Measurements from ENCODE around the gene LRFN2.

The LRFN2 gene

GRCh38 chr6:40479706-40480105 lies 107.5 kb downstream of the LRFN2 start:
- Histone ChIP-seq H3K9ac (ENCODE audit: low read length) (no peak overlapping the region), H3K4me1 (ENCODE audit: control insufficient read depth, insufficient read depth, low read length) (peaks cover 10% of the 10 kb centered on the region), H3K4me3 (ENCODE audit: low read depth, low read length) (no peak overlapping the region), H3K27ac (ENCODE audit: low read depth, low read length) (no peak overlapping the region), H3K36me3 (ENCODE audit: control insufficient read depth, insufficient read depth, low read length) (no peaks in the 10 kb centered on the region), H3K27me3 (ENCODE audit: control insufficient read depth, insufficient read depth, low read length) (peaks cover 3% of the 10 kb centered on the region; the same call in 1 of the 2 replicates), H3K9me3 (ENCODE audit: control insufficient read depth, insufficient read depth, low read depth, low read length) (no peaks in the 10 kb centered on the region)

DNA sequence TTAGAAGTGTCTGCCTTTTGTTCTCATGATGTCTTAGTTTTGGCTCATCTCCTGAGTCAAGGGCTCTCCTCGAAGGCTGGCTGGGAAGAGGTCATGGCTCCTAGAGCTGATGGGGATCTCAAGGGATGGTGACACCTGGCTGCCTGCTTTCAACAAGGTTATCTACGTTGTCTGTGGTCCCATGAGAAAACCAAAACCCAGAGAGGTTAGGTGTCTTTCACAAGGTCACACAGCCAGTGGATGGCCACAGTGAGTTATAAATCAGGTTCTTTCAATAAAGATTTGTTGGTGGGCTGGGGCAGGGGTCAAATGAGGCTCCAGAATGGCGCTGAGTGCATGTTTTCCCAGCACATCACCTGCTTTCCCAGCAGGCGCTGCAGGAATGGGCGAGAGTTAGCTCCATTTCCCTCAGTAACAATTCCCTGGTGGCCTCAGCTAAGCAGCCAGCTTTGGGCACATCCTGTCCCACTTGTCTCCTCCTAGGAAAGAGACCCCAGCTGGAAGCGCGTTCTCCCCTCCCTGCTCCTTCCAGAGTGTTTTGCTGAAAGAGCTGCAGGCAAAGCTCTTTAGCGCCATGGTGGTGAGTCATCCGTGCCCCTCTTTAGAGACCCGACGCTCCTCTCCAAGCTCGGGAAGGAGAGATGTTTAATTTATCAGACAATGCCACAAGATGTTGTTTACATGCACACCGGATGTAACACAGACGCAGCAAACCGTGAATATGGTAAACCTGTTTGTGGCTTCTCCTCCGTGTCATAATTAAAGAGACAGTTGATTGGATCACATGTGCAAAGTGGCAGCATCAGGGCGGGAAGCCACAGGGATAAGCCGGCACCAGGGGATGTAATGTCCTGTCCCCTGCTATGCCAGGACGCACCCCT lies 109.7 kb downstream of the LRFN2 start:
- Histone ChIP-seq H3K4me1 (ENCODE audit: control insufficient read depth, insufficient read depth, low read length) (peaks cover 14% of the 10 kb centered on the region), H3K27ac (ENCODE audit: low read depth, low read length) (no peak overlapping the region), H3K27me3 (ENCODE audit: control insufficient read depth, insufficient read depth, low read length) (peaks cover 3% of the 10 kb centered on the region; the same call in 1 of the 2 replicates), H3K4me3 (ENCODE audit: low read depth, low read length) (peak overlapping the region; percentile 24), H3K9ac (ENCODE audit: low read length) (peak overlapping the region; percentile 36), H3K9me3 (ENCODE audit: control insufficient read depth, insufficient read depth, low read depth, low read length) (no peaks in the 10 kb centered on the region), H3K36me3 (ENCODE audit: control insufficient read depth, insufficient read depth, low read length) (no peaks in the 10 kb centered on the region)

DNA sequence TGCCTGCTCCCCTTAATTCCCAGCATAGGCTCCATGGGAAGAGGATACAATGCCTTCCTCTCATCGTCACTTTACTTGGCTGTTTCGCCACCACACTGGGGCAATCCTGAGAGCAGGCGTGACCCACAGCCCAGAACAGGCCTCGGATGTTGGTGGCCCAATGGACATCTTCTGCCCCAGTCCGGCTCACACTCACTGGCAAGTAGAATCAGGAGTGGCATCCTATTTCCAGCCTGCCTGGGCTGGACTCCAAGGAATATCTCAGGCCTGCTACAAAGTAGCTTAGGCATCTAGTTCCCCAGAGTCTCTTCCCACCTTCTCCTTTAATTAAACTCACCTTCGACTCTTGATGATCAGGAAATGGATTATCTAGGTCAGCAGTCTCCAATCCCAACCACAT lies 110.5 kb downstream of the LRFN2 start:
- Histone ChIP-seq H3K4me1 (ENCODE audit: control insufficient read depth, insufficient read depth, low read length) (peaks cover 14% of the 10 kb centered on the region), H3K9ac (ENCODE audit: low read length) (no peak overlapping the region), H3K9me3 (ENCODE audit: control insufficient read depth, insufficient read depth, low read depth, low read length) (no peaks in the 10 kb centered on the region), H3K4me3 (ENCODE audit: low read depth, low read length) (no peak overlapping the region), H3K27ac (ENCODE audit: low read depth, low read length) (no peak overlapping the region), H3K27me3 (ENCODE audit: control insufficient read depth, insufficient read depth, low read length) (peaks cover 3% of the 10 kb centered on the region; the same call in 1 of the 2 replicates), H3K36me3 (ENCODE audit: control insufficient read depth, insufficient read depth, low read length) (no peaks in the 10 kb centered on the region)

DNA sequence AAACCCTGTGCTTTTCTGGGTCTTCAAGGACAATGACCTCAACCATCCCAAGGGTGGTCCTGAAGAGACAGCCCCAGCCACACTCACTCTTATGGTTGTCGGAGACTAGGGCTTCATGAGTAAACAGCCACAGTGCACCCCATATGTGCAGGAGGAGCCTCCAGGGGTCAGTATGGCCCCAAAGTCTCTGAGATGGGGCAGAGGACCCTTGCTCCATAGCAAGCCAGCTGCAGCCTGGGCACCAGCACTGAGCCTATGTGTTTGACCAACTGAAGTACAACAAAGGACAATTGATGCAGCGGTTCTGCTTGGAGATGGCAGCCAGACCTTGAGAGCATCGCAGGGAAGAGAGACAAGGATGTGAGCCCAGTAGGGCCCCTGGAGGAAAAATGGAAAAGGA lies 112.2 kb downstream of the LRFN2 start:
- Histone ChIP-seq H3K36me3 (ENCODE audit: control insufficient read depth, insufficient read depth, low read length) (no peaks in the 10 kb centered on the region), H3K27me3 (ENCODE audit: control insufficient read depth, insufficient read depth, low read length) (peaks cover 3% of the 10 kb centered on the region; the same call in 1 of the 2 replicates), H3K9me3 (ENCODE audit: control insufficient read depth, insufficient read depth, low read depth, low read length) (no peaks in the 10 kb centered on the region), H3K27ac (ENCODE audit: low read depth, low read length) (no peak overlapping the region), H3K9ac (ENCODE audit: low read length) (no peak overlapping the region), H3K4me1 (ENCODE audit: control insufficient read depth, insufficient read depth, low read length) (peaks cover 14% of the 10 kb centered on the region), H3K4me3 (ENCODE audit: low read depth, low read length) (no peak overlapping the region)

DNA sequence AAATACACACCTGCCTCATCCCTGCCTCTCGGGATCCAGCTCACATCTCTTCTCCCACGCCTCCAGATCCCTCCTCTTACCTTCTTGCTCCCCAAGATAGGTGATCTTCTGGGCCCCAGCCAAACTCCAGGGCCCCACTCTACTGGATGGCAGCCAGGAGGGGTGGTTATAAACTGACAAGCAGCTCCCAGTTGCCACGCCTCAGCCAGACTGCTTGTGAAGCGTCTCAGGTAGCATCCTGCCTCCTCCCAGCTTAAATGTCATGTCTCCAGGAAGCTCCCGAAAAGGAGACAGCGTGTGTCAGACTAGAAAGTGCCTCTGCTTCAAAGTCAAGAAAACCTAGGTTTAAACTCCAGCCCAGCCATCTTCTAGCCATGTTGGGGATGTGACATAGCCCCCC lies 114.1 kb downstream of the LRFN2 start:
- peaks cover 14% of the 10 kb centered on the region for H3K4me1 ChIP-seq (ENCODE audit: control insufficient read depth, insufficient read depth, low read length)
- no peaks in the 10 kb centered on the region for H3K36me3 ChIP-seq (ENCODE audit: control insufficient read depth, insufficient read depth, low read length)
- no peaks in the 10 kb centered on the region for H3K9me3 ChIP-seq (ENCODE audit: control insufficient read depth, insufficient read depth, low read depth, low read length)
- H3K27me3 ChIP-seq (ENCODE audit: control insufficient read depth, insufficient read depth, low read length), result peaks cover 3% of the 10 kb centered on the region; the same call in 1 of the 2 replicates
- no peak overlapping the region for H3K4me3 ChIP-seq (ENCODE audit: low read depth, low read length)
- H3K27ac ChIP-seq (ENCODE audit: low read depth, low read length), result no peak overlapping the region
- no peak overlapping the region for H3K9ac ChIP-seq (ENCODE audit: low read length)

DNA sequence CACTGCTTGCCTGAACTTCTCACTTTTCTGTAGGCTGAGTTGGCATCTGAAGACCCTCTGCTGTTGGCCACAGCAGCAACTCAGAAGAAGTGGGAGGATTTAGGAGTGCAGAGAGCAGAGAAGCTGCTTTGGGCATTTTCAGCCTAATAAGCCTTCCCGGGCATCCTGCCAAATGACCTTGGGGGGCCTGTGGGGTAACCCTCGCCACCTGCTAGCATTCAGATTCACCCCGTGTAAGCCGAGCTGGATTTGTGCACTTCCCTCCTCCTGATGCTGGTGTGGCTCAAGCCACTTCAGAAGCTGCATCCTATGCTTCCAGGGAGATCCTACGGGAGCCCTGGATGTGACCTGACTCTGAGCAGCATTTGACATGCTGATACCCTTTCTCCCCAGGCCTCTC lies 114.8 kb downstream of the LRFN2 start:
- Histone ChIP-seq H3K36me3 (ENCODE audit: control insufficient read depth, insufficient read depth, low read length) (no peaks in the 10 kb centered on the region), H3K4me1 (ENCODE audit: control insufficient read depth, insufficient read depth, low read length) (peaks cover 7% of the 10 kb centered on the region), H3K4me3 (ENCODE audit: low read depth, low read length) (no peak overlapping the region), H3K9me3 (ENCODE audit: control insufficient read depth, insufficient read depth, low read depth, low read length) (no peaks in the 10 kb centered on the region), H3K9ac (ENCODE audit: low read length) (no peak overlapping the region), H3K27me3 (ENCODE audit: control insufficient read depth, insufficient read depth, low read length) (no peaks in the 10 kb centered on the region), H3K27ac (ENCODE audit: low read depth, low read length) (no peak overlapping the region)

- H3K9ac ChIP-seq (ENCODE audit: low read length), result no peak overlapping the region
- H3K36me3 ChIP-seq (ENCODE audit: control insufficient read depth, insufficient read depth, low read length), result no peaks in the 10 kb centered on the region
- no peaks in the 10 kb centered on the region for H3K27me3 ChIP-seq (ENCODE audit: control insufficient read depth, insufficient read depth, low read length)
- no peaks in the 10 kb centered on the region for H3K9me3 ChIP-seq (ENCODE audit: control insufficient read depth, insufficient read depth, low read depth, low read length)
- no peak overlapping the region for H3K4me3 ChIP-seq (ENCODE audit: low read depth, low read length)
- no peak overlapping the region for H3K27ac ChIP-seq (ENCODE audit: low read depth, low read length)
- 0 out of 2 replicates have a peak, but pooled peaks cover 4% of the 10 kb centered on the region for H3K4me1 ChIP-seq (ENCODE audit: control insufficient read depth, insufficient read depth, low read length)
These were observed 115.9 kb downstream of the LRFN2 start for GRCh38 chr6:40471243-40471642.

DNA sequence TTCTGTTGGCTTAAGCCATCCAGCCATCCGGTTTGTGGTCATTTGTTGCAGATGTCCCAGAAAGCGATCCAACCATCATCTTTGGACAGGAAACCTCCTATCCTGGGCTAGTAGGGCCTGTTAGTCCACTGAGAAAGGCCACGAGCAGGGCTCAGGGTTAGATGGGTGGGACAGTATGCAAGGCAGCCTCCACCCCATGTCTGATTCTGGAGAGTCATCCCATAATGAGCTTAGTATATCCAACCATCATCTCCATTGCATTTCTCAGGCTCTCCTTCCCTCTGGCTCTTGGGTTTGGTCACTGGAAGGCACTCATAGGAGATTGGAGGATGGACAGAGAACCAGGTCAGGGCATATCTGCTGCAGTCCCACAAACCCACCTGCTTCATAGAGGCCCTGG lies 117.8 kb downstream of the LRFN2 start:
- no peaks in the 10 kb centered on the region; the same call in 1 of the 2 replicates for H3K27me3 ChIP-seq (ENCODE audit: control insufficient read depth, insufficient read depth, low read length)
- no peaks in the 10 kb centered on the region for H3K36me3 ChIP-seq (ENCODE audit: control insufficient read depth, insufficient read depth, low read length)

DNA sequence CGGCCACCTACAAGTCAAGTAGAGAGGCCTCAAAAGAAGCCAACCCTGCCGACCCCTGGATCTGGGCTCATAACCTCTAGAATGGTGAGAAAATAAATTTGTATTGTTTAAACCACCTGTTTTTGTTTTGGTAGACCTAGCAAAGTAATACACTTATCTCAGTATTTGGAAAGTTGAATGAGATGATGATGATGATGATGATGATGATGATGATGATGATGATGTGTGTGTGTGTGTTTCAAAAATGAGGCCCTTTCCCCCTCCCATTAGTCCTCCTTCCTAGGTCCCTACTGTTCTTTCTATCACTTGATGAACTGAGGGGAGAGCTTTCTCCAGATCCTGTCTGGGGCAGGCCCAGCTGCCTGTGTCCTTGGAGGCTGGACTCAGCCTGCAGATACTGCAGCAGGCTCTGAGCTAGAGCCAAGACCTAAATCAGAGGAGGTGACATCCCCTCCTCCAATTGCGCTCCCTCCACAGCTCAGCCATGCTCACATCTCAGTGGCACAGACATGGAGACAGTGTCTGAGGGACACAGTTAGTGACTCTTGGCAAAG lies 120.1 kb downstream of the LRFN2 start:
- H3K9ac ChIP-seq (ENCODE audit: low read length), result no peak overlapping the region
- no peaks in the 10 kb centered on the region; the same call in 1 of the 2 replicates for H3K27me3 ChIP-seq (ENCODE audit: control insufficient read depth, insufficient read depth, low read length)
- no peaks in the 10 kb centered on the region for H3K9me3 ChIP-seq (ENCODE audit: control insufficient read depth, insufficient read depth, low read depth, low read length)
- no peaks in the 10 kb centered on the region for H3K4me1 ChIP-seq (ENCODE audit: control insufficient read depth, insufficient read depth, low read length)
- H3K4me3 ChIP-seq (ENCODE audit: low read depth, low read length), result no peak overlapping the region
- no peaks in the 10 kb centered on the region for H3K36me3 ChIP-seq (ENCODE audit: control insufficient read depth, insufficient read depth, low read length)
- H3K27ac ChIP-seq (ENCODE audit: low read depth, low read length), result no peak overlapping the region

More for the DNA sequence above, 117.8 kb downstream of the LRFN2 start:
- H3K9me3 ChIP-seq (ENCODE audit: control insufficient read depth, insufficient read depth, low read depth, low read length), result no peaks in the 10 kb centered on the region
- no peak overlapping the region for H3K27ac ChIP-seq (ENCODE audit: low read depth, low read length)
- H3K4me3 ChIP-seq (ENCODE audit: low read depth, low read length), result no peak overlapping the region
- H3K9ac ChIP-seq (ENCODE audit: low read length), result no peak overlapping the region
- H3K4me1 ChIP-seq (ENCODE audit: control insufficient read depth, insufficient read depth, low read length), result 0 out of 2 replicates have a peak, but pooled peaks cover 4% of the 10 kb centered on the region

GRCh38 chr6:40461643-40462042 lies 125.5 kb downstream of the LRFN2 start:
- no peaks in the 10 kb centered on the region for H3K9me3 ChIP-seq (ENCODE audit: control insufficient read depth, insufficient read depth, low read depth, low read length)
- no peak overlapping the region for H3K27ac ChIP-seq (ENCODE audit: low read depth, low read length)
- H3K27me3 ChIP-seq (ENCODE audit: control insufficient read depth, insufficient read depth, low read length), result no peaks in the 10 kb centered on the region; the same call in none of the 2 replicates
- H3K4me3 ChIP-seq (ENCODE audit: low read depth, low read length), result no peak overlapping the region
- H3K36me3 ChIP-seq (ENCODE audit: control insufficient read depth, insufficient read depth, low read length), result no peaks in the 10 kb centered on the region
- no peaks in the 10 kb centered on the region for H3K4me1 ChIP-seq (ENCODE audit: control insufficient read depth, insufficient read depth, low read length)
- no peak overlapping the region for H3K9ac ChIP-seq (ENCODE audit: low read length)

DNA sequence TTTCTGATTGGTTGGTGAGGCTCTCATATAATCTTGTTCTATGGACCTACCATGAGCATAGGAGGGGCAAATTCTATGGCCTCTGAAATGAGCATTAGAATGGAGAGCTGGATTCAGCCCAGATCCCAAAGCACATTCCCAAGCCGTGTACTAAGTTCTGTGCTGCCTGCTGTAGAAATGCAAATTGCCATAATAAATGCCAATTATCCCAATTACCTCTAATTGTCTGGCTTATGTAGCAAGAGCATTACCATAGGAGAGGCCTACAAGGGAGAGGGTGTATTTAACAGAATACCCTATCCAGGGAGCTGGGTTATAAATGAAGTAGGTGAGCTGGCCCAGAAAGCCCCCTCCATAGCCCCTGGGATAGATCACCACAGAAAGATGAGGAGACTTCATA lies 126.8 kb downstream of the LRFN2 start:
- Histone ChIP-seq H3K27ac (ENCODE audit: low read depth, low read length) (no peak overlapping the region), H3K9ac (ENCODE audit: low read length) (no peak overlapping the region), H3K36me3 (ENCODE audit: control insufficient read depth, insufficient read depth, low read length) (no peaks in the 10 kb centered on the region), H3K9me3 (ENCODE audit: control insufficient read depth, insufficient read depth, low read depth, low read length) (no peaks in the 10 kb centered on the region), H3K4me1 (ENCODE audit: control insufficient read depth, insufficient read depth, low read length) (no peaks in the 10 kb centered on the region), H3K4me3 (ENCODE audit: low read depth, low read length) (no peak overlapping the region), H3K27me3 (ENCODE audit: control insufficient read depth, insufficient read depth, low read length) (no peaks in the 10 kb centered on the region; the same call in 1 of the 2 replicates)

Measured in HUES6 (cell line).